HG03097 (cell line): ENCODE measurements around the gene RAB14.

Source experiments
- ATAC-seq: cut with Tn5 transposase; IDR thresholded peaks from one replicate; pipeline ENCODE4 v1.9.1; 2021; ENCODE audit not compliant: unreplicated experiment, low FRiP score

The RAB14 gene

DNA sequence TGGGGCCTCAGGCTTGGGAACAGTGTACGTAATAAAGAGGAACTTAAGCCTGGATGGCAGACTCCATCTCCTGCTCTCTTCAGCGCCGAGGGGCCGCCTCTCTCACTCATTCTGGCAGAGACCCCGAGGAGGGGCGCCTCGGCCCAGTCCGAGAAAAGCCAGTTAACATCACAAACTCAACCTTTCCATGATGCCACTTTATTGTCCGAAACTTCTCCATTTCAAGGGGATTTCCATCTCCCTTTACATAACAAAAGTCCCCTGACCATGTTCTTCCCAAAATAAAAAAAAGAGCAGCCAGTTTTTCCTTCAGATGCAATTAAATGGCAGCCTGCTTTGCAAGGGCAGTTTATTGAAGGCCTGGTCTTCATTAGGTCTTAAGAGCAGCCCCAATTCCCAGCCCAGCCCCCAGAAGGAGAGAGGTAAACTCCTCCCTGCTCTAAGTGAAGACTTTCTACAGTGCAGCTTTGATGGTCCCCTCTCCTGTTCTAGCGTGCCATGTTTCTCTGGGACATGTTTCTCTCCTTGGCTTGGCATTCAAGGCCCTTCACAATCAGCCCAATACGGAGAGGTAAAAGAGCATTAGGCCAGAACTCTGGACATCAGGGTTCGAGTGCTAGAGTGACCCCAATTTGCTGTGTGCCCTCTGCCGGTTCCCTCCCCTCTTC lies 19.5 kb upstream of the RAB14 start:
- no peak for ATAC-seq

DNA sequence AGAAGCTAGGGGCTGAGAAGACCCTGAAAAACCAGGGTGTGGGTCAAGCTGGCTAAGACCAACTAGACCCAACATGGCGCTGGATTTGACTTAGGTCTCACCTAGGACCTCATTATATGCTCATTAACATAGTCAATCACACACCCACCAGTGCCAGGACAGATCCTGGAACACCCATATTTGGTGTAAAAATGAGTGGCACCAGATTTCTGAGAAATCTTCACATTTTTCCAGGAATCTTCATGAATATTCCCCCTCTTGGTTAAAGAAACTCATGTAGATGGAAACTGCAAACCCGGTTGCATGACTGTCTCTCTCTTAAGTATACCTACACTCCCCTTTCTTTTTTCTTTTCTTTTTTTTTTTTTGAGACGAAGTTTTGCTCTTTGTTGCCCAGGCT lies 17.9 kb upstream of the RAB14 start:
- ATAC-seq: no peak

DNA sequence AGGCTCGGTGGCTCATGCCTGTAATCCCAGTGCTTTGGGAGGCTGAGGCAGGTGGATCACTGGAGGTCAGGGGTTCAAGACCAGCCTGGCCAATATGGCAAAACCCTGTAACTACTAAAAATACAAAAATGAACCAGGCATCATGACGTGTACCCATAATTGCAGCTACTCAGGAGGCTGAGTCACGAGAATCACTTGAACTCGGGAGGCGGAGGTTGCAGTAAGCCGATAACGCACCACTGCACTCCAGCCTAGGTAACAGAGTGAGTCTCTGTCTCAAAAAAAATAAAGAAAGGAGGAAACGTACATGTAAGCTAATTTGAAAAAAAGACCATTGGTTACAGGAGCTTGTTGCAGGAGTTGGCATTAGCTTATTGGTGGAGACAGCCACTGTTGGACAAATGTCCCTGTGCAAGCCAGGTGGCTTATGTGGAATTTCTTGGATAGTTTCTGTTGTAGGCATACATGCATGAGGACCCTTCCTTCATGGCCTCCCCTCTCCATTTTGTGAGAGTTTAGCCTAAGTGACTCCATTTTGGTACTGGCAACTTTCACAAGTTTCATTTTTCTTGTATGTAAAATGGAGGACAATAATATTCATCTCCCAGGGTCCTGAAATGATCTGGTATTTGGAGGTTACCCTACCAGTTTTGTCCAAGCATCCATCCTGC lies 16.8 kb upstream of the RAB14 start:
- ATAC-seq: no peak

DNA sequence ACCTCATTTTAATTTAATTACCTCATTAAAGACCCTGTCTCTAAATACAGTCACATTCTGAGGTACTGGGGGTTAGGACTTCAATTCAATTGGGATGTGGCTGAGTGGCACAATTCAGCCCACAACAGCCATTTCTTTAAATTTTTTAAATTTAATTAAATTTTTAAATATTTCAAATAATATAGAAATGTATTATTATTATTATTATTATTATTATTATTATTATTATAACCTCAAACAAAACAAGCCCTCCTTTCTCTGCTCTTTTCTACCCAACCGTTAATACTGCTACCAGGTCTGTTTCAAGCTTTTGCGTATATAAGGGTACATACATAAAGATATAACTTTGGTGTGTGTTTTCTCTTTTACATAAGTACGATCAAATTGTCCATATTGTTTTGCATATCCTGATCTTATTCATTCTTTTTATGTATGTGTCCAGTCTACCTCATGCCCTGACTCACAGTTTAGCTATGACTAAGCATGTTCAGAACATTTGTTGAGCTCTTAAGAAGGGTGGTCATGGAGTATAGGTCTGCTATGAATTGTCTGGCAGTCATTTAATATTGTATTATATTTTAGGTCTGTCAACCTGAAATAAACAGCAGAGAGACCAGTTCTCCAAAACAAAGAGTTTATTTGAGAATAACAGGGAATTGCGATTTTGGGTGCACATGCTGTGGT lies 16.1 kb upstream of the RAB14 start:
- no peak for ATAC-seq

DNA sequence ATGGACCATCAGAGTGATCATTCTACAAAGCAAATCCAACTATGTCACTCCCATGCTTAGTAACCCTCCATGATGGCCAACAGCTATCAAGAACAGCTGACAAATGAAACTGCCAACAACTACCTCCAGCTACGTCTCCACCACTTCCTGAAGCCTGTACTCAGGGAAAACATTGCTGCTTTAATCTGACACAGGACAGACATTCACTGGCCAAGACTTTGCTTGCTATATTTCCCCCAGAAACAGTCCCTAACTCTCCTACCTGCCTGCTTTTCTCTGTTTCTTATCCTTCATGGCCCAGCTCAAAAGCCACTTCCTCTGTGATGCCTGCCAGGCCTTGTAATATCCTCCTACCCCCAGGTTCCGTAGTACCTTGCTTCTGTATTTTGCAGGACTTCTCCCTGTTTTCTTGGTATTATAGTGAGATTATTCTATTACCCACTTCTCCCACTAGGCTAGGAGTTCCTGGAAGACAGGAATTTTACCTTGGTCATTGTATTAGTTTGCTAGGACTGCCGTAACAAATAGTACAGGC lies 14.7 kb upstream of the RAB14 start:
- ATAC-seq: no peak

DNA sequence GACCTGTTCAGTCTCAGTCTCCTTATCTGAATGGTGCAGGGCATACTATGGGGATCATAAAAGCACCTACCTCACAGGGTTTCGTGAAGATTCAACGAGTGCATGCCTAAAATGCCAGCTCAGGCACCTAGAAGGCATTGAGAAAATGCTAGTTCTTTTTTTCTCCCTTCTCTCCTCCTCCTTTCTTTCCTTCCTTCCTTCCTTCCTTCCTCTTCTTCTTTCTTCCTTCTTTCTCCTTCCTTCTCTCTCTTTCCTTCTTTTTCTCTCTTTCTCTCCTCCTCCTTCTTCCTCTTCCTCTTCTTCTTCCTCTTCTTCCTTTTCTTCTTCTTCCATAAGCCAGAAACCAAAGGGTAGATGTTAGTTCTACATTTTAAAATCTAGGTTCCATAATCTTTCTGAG lies 12.3 kb upstream of the RAB14 start:
- no peak for ATAC-seq

DNA sequence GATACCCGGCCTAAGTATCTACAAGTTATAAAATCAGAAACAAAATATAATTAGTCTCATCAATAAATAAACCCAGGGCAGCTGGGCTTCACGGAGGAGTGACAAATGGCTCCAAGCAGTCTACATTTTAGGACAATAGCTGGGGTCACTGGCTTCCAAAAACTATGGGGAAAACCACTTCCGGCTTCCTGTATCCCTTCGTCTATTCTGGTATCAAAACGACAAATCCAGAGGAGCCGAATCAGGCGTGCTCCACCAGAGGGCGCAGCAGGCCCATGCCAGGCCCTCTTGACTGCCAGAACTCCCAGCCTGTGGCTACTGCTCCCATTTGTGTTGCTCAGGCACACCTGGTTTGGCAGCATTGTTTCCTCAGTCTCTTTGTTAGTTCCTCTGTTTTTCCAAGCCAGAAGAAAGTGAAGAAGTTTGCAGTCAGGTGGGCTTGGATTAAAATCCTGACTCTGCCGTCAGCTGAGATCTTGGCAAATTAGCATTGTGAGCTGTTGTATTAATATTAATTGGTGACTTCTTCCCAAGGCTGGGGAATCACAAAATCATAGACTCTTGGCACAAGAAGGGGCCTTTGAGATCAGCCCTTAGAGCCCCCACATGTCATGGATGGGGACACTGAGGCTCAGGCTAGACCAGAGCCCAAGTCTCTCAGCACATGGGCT lies 11.6 kb upstream of the RAB14 start:
- no peak for ATAC-seq

DNA sequence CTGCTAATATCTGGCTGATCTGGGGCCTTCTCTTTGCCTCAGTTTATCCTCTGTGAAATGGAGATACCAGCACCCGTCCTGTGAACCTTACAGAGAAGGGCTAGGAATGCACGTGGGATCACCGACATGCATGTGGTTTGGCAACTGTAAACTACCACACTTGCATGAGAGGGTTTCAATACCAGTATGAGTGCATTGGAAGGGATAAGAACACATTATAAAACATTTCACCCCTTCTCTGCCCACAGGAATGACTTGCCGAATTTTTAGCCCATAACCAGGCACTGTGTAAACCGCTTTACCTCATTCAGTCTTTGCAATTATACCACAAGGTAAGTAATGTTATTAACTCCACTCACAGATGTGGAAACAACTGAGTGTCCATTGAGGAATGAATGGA lies 8.9 kb upstream of the RAB14 start:
- no peak for ATAC-seq

DNA sequence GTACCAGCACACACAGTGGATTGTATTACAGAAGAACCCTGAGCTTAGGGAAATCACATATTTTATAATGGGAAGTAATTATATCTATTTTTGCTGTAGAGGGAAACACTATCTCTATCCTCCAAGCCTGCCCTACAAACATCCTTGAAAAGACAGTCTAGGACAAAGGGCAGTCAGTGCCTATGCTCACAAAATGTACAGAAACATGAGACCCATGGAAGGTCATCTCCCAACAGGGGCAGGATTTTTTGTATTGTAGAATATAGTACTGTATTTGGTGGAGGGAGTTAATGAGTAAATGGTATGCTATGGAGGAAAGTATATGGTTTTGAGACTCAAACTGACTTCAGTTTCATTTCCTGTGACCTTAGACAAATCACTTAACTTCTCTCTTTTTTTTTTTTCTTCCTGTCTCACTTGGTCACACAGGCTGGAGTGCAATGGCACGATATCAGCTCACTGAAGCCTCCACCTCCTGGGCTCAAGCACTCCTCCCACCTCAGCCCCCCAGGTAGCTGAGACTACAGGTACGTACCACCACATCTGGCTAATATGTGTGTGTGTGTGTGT lies 5.8 kb upstream of the RAB14 start:
- ATAC-seq: peak; percentile 73

DNA sequence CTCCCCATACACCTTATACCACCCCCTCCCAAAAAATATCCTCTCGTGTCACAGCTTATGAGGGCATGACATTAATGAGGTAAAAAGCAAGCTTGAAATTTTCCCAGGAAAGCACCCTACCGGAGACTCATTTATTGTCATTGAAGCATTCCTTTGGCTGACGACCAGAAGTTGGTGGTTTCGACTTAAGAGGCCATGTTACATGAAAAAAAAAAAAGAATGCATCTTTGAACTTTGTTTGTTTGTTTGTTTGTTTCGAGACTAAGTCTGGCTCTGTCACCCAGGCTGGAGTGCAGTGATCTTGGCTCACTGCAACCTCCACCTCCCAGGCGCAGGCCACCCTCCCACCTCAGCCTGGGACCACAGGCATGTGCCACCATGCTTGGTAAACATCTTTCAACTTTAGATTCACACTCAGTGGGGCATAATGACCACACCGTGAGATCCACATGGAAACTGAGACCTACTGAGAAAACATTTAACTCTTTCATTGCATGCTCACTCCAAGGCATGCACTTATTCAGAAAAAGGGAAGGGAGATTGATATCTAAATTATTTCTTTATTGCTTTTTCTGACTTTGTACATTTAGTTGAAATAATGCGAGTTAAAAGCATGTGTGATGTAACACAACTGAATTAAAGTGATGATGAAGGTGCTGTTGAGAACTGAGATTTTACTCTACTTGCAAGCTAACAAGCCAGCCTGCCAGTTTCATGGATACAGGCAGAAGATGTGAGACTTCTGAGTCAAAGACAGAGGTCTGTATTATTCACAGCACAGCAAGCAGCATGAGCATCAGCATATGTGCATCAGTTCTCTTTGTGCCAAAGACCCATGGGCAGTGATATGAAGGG lies 5.1 kb upstream of the RAB14 start:
- ATAC-seq: peak; percentile 12

DNA sequence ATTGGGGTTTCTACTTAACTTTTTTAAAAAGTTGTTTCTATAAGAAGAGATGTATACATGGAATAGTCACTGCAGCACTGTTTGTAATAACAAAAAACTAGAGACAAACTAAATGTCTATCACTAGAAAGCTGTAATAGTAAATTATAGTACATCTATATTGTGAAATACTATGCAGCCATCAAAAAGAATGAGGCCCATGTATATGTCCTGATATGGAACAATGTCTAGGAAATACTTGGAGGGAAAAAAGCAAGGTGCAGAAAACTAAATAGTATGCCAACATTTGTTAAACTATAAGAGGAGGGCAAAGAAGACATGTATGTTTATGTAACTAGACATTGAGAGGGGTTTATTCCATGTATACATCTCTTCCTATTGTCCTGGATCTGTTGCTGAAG lies 2.9 kb upstream of the RAB14 start:
- no peak for ATAC-seq

DNA sequence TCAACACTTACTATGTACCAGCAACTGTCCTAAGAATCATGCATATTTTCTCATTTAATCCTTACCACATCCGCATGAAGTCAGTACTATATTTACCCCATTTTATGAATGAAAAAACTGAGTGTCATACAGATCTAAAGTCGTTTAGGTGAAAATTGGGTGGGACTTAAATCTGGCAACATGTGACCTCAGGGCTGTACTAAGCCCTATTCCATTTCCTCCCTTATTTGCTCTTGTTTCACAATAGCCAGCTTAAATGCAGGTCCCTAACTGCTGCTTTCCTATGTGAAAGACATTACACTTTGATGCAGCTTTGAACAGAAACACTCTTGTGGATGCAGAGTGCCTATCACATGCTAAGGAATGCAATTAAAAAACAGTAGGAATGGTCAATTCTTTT lies 2.5 kb upstream of the RAB14 start:
- ATAC-seq: no peak

DNA sequence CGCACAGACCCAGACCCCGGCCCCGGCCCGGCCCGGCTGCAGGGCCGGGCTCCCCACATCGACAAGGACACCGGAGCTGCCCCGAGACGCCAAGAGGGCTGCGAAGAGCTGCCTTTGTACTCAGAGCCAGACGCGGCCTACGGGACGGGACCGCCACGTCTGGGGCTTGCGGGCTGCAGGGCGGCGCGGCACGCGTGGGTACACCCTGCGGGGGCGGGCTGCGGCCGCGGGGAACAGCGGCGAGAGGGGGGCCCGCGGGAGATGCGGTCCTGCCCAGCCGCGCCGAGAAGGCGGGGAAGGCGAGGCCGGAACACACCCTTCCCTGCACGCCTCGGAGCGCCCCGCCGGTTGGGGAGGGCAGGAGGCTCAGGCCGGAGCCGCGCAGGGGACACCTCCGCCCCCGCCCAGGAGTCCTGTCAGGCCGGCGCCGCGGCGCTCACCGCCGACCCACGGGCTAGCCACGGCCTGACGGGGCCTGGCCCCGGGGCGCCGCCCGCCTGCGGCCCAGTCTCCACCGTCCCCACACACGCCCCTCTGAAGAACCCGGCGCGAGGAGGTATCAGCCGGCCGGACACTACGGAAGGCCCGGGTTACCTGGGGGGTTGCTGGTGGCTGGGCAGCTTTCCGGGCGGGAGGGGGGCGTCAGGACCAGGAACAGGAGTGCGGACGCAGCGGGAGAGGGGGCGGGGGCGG lies 478 bp downstream of the RAB14 start:
- ATAC-seq: peak; percentile 22

DNA sequence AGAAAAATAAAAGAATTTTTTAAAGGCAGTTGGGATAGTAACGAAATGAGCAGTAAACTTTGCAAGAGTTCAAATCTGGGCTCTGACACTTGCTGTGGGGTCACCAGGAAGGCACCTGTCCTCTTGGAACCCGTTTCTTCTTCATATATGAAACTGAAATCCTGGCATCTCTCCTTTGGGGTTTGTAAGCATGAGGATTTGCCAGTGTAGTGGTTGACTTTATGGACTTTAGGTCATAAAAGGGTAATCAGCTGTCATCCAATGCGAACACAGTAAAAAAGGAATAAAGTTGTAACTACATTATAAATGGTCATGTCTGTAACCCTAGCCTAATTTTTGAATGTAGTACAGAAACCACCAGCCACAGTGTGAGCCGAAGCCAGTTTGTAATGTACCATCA lies 1.3 kb downstream of the RAB14 start:
- ATAC-seq: no peak

DNA sequence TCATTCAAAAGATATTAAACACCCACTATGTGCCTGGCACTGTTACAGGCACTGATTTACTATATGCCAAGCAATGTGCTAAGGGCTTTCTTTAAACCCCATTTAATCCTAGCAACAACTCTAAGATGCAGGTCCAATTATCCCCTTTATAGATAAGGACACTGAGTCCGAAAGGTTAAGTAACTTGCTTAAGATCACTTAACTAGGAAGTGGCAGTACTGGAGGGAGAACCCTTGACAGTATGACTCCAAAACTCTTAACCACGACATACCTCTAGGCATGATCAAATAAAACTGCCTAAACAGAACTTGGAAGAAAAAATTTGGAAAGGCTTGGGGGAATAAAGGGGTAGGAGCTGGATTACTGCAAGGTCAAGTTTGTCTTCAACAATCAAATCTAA lies 1.7 kb downstream of the RAB14 start:
- no peak for ATAC-seq

DNA sequence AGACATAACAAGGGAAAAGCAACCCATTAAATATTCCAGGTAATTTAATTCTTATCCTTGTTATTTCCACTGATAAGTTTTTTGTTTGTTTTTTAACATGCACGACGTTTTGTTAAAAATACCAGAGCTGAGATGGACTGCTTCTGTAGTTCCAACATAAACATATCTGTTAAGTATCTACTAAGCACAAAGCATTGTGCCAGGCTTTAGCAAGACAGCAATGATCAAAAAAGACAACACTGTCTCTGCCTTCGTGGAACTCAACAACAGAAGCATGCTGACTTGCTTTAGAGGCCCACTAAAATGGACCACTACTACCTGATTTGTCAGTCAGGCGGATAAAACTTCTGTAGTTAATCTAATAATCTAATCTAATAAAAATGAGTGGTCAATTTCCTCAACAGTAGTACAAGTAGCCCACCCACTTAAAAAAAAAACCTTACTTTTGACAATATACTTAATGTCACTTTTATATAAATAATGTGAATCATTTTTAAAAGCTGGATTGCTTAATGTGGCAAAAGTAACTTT lies 3.1 kb downstream of the RAB14 start:
- ATAC-seq: no peak

DNA sequence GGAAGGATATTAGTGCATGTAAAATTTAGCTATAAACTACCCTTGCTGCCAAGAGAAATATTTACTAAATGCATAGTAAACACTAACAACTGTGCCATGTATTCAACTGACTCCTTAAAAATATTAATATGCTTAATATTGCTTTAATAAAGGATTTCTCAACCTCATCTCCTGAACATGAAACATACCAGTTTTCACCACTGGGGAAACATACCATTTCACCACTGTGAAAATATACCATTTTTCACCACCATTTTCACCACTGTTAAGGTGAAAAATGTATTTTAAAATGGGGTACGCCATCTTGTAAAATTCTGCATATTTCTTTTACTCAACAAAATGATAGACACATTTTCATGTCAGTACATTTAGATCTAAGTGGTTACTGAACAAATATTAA lies 4.5 kb downstream of the RAB14 start:
- ATAC-seq: no peak

DNA sequence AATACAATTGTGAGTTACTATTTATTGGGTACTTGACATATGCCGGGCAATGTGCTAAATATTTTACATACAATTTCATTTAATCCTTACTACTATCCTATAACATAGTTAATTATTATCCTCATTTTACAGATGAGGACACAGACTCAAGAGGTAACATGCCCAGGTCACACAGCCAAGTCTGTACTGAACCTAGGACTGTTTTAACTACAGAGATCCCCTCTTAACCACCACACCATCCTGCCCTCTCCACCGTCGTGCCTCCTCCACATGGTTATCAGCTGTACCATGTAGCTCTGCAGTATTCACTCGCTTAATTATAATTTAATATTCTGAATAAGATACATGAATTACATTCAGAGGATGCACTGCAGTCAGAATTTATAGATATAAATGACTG lies 5.3 kb downstream of the RAB14 start:
- ATAC-seq: no peak

DNA sequence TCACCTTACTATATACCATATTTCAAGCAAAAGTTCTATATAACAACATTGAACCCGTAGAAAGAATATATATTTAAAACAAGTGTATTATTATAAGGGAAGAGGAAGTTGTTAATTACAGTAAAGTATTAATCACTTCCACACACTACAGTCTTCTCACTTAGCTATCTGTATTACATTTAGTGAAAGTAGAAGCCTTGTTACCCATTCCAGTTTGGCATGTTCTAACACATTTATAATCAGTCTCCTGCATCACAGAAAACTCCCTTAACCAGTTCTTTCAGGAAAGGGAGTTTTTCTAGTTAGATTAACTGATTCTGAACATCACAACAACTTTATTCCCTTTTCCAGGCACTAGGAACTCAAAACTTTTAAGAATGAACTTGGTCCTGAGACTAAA lies 6.9 kb downstream of the RAB14 start:
- ATAC-seq: no peak
